RWPE1 (cell line): ENCODE data around the gene SDE2.

Experiments
- CTCF ChIA-PET: fragments of 350-600 bp; sonication (Branson Sonifier 250); formaldehyde crosslinking; extraction: SDS; loops from one replicate; lab custom pipeline; 2021; lab: Yijun Ruan, JAX
- POLR2A ChIA-PET: fragments of 400-600 bp; formaldehyde crosslinking; extraction: SDS; loops from one replicate; lab custom pipeline; 2020; ENCODE audit warnings: antibody characterized with exemption; ENCODE audit not compliant: low non-redundant PET; lab: Yijun Ruan, JAX
- DNase-seq: peaks from one replicate; pipeline ENCODE4 v3.0.0; 2012; ENCODE audit warnings: low spot score
- H3K27ac ChIP-seq: fragments of 450-650 bp; 2 replicates; pipeline ENCODE4 v1.5.1; 2017
- TF ChIP-seq, protein P1 (sequence below): fragments of 450-650 bp; conservative IDR thresholded peaks from 2 replicates; pipeline ENCODE4 v1.5.1; 2017; ENCODE audit warnings: low read depth, mild to moderate bottlenecking

Gene SDE2

DNA sequence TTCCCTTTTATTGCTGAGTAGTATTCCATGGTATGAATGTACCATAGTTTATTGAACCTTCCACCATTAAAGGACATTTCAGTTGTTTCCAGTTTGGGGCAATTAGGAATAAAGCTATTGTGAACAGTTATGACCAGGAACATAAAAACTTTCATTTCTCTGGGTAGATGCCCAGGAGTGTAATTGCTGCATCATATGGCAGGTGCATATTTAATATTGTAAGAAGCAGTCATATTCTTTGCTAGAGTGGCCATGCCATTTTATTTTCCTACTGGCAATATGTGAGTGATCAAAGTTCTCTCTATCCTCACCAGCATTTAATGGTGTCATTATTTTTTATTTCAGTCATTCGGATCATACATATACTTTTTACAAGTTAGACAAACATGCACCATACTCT lies 39.5 kb upstream of the SDE2 start:
- DNase-seq, result no peak
- H3K27ac ChIP-seq, result no peak overlapping the region
- ChIA-PET POLR2A (no interaction called here), CTCF (interaction anchor here (0.6 kb wide), 1 partner anchor 660 kb away, joined by 3 read pairs; no protein-coding TSS in a partner anchor)
- TF ChIP-seq, protein P1, sequence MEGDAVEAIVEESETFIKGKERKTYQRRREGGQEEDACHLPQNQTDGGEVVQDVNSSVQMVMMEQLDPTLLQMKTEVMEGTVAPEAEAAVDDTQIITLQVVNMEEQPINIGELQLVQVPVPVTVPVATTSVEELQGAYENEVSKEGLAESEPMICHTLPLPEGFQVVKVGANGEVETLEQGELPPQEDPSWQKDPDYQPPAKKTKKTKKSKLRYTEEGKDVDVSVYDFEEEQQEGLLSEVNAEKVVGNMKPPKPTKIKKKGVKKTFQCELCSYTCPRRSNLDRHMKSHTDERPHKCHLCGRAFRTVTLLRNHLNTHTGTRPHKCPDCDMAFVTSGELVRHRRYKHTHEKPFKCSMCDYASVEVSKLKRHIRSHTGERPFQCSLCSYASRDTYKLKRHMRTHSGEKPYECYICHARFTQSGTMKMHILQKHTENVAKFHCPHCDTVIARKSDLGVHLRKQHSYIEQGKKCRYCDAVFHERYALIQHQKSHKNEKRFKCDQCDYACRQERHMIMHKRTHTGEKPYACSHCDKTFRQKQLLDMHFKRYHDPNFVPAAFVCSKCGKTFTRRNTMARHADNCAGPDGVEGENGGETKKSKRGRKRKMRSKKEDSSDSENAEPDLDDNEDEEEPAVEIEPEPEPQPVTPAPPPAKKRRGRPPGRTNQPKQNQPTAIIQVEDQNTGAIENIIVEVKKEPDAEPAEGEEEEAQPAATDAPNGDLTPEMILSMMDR, result no peak

DNA sequence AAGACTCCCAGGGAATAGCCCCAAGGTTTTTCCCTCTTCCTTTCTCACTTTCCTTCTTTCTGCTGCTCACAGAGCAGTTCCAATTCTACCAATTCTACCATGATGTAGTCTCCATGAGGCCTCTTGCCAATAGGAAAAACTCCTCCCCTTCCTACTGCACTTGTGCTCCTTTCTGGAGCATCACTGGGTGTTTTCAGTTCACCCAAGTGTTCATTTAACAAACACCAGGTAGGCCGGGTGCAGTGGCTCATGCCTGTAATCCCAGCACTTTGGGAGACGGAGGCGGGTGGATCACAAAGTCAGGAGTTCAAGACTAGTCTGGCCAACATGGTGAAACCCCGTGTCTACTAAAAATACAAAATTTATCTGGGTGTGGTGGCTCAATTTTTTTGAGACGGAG lies 36.8 kb upstream of the SDE2 start:
- ChIA-PET POLR2A (no interaction called here), CTCF (no interaction called here)
- DNase-seq, result no peak
- TF ChIP-seq, protein P1, result no peak
- H3K27ac ChIP-seq, result no peak overlapping the region

DNA sequence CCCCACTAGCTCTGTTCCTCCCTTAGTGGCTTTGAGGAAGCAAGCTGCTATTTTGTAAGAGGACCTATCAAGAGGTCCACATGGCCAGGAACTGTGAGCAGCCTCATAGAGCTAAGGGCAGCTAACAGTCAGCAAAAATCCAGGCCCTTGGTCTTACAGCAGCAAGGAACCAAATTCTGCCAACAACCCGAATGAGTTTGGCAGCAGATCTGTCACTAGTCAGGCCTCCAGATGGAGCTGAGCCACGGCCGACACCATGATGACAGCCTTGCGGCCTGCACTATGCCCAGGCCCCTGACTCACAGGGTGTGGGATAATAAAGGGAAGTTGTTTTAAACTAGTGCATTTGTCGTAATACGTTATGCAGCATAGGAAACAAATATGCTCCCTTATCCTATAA lies 35.3 kb upstream of the SDE2 start:
- TF ChIP-seq, protein P1, result no peak
- ChIA-PET CTCF (interaction anchor here (0.5 to 1.2 kb wide), 4 partner anchors 30 to 1150 kb away, joined by 3 to 6 read pairs (median 3); no protein-coding TSS in a partner anchor), POLR2A (interaction anchor here (0.6 kb wide), 1 partner anchor 590 kb away, joined by 6 read pairs; no protein-coding TSS in a partner anchor)
- peak overlapping the region; percentile 68 for H3K27ac ChIP-seq
- peak; percentile 44 for DNase-seq

- CTCF ChIA-PET, result interaction anchor here (1.0 to 1.2 kb wide), 3 partner anchors 31 to 559 kb away, joined by 3 to 6 read pairs (median 3); no protein-coding TSS in a partner anchor
- POLR2A ChIA-PET, result no interaction called here
These were observed 34.8 kb upstream of the SDE2 start for GRCh38 chr1:226033991-226034390.

GRCh38 chr1:226033582-226033981 lies 34.4 kb upstream of the SDE2 start:
- TF ChIP-seq, protein P1, result no peak
- no peak for DNase-seq
- ChIA-PET POLR2A (no interaction called here), CTCF (interaction anchor here (0.6 to 1.2 kb wide), 3 partner anchors 12 to 559 kb away, joined by 3 to 6 read pairs (median 3); no protein-coding TSS in a partner anchor)
- no peak overlapping the region for H3K27ac ChIP-seq

More at GRCh38 chr1:226033991-226034390, 34.8 kb upstream of the SDE2 start:
- TF ChIP-seq, protein P1, result no peak
- DNase-seq, result no peak
- no peak overlapping the region for H3K27ac ChIP-seq

DNA sequence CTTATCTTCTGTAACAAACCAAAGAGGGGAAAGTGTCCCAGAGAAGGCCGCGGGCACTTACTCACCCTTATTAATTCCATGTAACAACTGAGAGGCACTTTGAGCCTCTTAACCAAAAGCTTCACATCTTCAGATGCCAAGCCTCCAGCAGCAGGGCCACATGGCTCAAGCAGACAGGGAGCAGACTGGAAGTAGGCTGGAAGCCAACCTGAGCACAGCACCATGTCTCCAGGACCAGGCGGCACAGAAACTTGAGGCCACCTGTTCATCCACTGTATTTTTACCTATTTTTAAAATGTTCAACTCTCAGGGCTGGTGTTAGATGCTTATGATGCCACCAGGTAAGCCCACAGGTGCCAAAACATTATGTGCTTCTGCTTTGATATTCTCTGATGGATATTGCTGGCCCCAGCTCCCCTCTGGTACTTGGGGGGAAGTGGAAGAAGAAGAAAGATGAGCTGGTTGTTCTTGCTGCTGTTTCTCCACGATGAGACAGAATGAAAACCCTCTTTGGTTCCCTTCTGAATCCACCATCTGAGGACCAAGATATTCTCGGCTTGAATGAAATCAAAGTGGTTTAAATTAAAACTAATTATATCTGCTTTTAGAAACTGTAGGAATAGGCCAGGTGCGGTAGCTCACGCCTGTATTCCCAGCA lies 30.6 kb upstream of the SDE2 start:
- no peak overlapping the region for H3K27ac ChIP-seq
- POLR2A ChIA-PET, result interaction anchor here (1.3 kb wide), 1 partner anchor 32 kb away, joined by 3 read pairs; the partner anchor contains the start of gene H3-3A
- TF ChIP-seq, protein P1, result no peak
- no peak for DNase-seq
- CTCF ChIA-PET, result interaction anchor here (0.6 kb wide), 1 partner anchor 147 kb away, joined by 5 read pairs; no protein-coding TSS in a partner anchor
